Upper lobe of right lung (tissue), 1 donor: ENCODE results near the gene TEX48. TPM values are rescaled to one million over a fixed set of nuclear protein-coding genes. Genes with fewer than 3 reads are reported as not detected.

ENCODE experiments used
- ATAC-seq: fragments of 200-7000 bp; cut with Tn5 transposase; one replicate; pipeline ENCODE4 v1.9.1; 2020; ENCODE audit warnings: mild to moderate bottlenecking, moderate library complexity
- DNase-seq: peaks from one replicate; pipeline ENCODE4 v3.0.0-alpha.2; 2020
- H3K27ac ChIP-seq: fragments of 200-600 bp; one replicate; pipeline ENCODE4 v1.8.0; 2022
- H3K27me3 ChIP-seq: fragments of 200-600 bp; one replicate; pipeline ENCODE4 v1.8.0; 2022; ENCODE audit warnings: mild to moderate bottlenecking
- H3K36me3 ChIP-seq: fragments of 200-600 bp; one replicate; pipeline ENCODE4 v1.8.0; 2022
- H3K4me1 ChIP-seq: fragments of 200-600 bp; one replicate; pipeline ENCODE4 v1.8.0; 2022
- H3K4me3 ChIP-seq: fragments of 200-600 bp; one replicate; pipeline ENCODE4 v1.8.0; 2022; ENCODE audit warnings: mild to moderate bottlenecking
- H3K9me3 ChIP-seq: fragments of 200-600 bp; one replicate; pipeline ENCODE4 v1.8.0; 2022
- CTCF ChIP-seq: fragments of 200-600 bp; IDR thresholded peaks from one replicate; pipeline ENCODE4 v1.8.0; 2022; ENCODE audit warnings: antibody characterized with exemption
- intact Hi-C: fragments of 100-400 bp; cut with DNase I; formaldehyde crosslinking; loops from one replicate; pipeline ENCODE4 v1.11.0; 2022
- total RNA-seq: library from RNA; stranded (reverse); fragmentation: NEBNext Ultra II Directional; extraction: Animal tissue kit (Norgen Biotek cat#: 25700); gene quantifications from one replicate; pipeline ENCODE4 v1.2.1, GENCODE V29; 2021
- donor health status: DM: no; HTN: yes; CAD: no; lungs with severe emphysema.

TEX48 gene
- total RNA-seq, 1 donor from 2014 or later: not detected

- peak; percentile 32 for ATAC-seq
- Histone ChIP-seq H3K36me3 (no peaks in the 10 kb centered on the region), H3K9me3 (no peaks in the 10 kb centered on the region), H3K4me1 (no peaks in the 10 kb centered on the region), H3K4me3 (no peak overlapping the region), H3K27ac (no peak overlapping the region), H3K27me3 (no peaks in the 10 kb centered on the region)
- TF ChIP-seq CTCF: no peak
- no peak for DNase-seq
- intact Hi-C loops: no loop called here
These were observed 15.1 kb downstream of the TEX48 start for GRCh38 chr9:114666851-114667250.

- H3K4me1 ChIP-seq: no peaks in the 10 kb centered on the region
- ATAC-seq (no peak), DNase-seq (no peak)
- H3K27me3 ChIP-seq: no peaks in the 10 kb centered on the region
- no peak overlapping the region for H3K27ac ChIP-seq
- intact Hi-C loops: no loop called here
- H3K9me3 ChIP-seq: no peaks in the 10 kb centered on the region
- H3K36me3 ChIP-seq: no peaks in the 10 kb centered on the region
- no peak for TF ChIP-seq CTCF
- H3K4me3 ChIP-seq: no peak overlapping the region
These were observed 15.6 kb downstream of the TEX48 start for GRCh38 chr9:114666401-114666800.

GRCh38 chr9:114664181-114664580 is 17.8 kb downstream of the TEX48 start:
- DNase-seq (no peak), ATAC-seq (no peak)
- intact Hi-C loops: no loop called here
- H3K9me3 ChIP-seq: no peaks in the 10 kb centered on the region
- no peak overlapping the region for H3K27ac ChIP-seq
- no peak overlapping the region for H3K4me3 ChIP-seq
- H3K4me1 ChIP-seq: no peaks in the 10 kb centered on the region
- no peak for TF ChIP-seq CTCF
- H3K27me3 ChIP-seq: no peaks in the 10 kb centered on the region
- H3K36me3 ChIP-seq: no peaks in the 10 kb centered on the region

GRCh38 chr9:114662081-114662989 is 19.7 kb downstream of the TEX48 start:
- H3K27me3 ChIP-seq: no peaks in the 10 kb centered on the region
- H3K36me3 ChIP-seq: no peaks in the 10 kb centered on the region
- TF ChIP-seq CTCF: peak; percentile 81
- no peak overlapping the region for H3K4me3 ChIP-seq
- ATAC-seq: peak; percentile 90
- H3K9me3 ChIP-seq: no peaks in the 10 kb centered on the region
- no peak for DNase-seq
- H3K27ac ChIP-seq: no peak overlapping the region
- intact Hi-C loops: no loop called here
- H3K4me1 ChIP-seq: no peaks in the 10 kb centered on the region

- no peak within 1 kb of the TSS for H3K27ac ChIP-seq
- no peak for ATAC-seq
- H3K9me3 ChIP-seq: no peaks in the 10 kb centered on the region
- H3K27me3 ChIP-seq: no peaks in the 10 kb centered on the region
- no peak for TF ChIP-seq CTCF
- H3K4me1 ChIP-seq: no peaks in the 10 kb centered on the region
- intact Hi-C loops: loop anchor here (5.0 to 10.0 kb wide), 2 partner anchors 163 to 250 kb away; no protein-coding TSS in a partner anchor
- H3K36me3 ChIP-seq: no peaks in the 10 kb centered on the region
- DNase-seq: no peak
- H3K4me3 ChIP-seq: no peak within 1 kb of the TSS
These were observed 24.3 kb downstream of the TEX48 start, which contains the start of gene TEX53 for GRCh38 chr9:114657705-114658104. Gene TEX53 (minus strand): TSS chr9:114657805. CDS start chr9:114657774, 31 bp downstream.
